GM19351 (cell line): Measurements from ENCODE around the gene PRAMEF8.
"Not testable (repeated sequence)": the region's sequence is repeated elsewhere in the genome, so short reads cannot be mapped to it uniquely, and the experiment has no call there.

Experiments
- ATAC-seq: cut with Tn5 transposase; IDR thresholded peaks from one replicate; pipeline ENCODE4 v1.9.1; 2021; ENCODE audit warnings: mild to moderate bottlenecking, moderate library complexity; ENCODE audit not compliant: unreplicated experiment

Gene PRAMEF8

DNA sequence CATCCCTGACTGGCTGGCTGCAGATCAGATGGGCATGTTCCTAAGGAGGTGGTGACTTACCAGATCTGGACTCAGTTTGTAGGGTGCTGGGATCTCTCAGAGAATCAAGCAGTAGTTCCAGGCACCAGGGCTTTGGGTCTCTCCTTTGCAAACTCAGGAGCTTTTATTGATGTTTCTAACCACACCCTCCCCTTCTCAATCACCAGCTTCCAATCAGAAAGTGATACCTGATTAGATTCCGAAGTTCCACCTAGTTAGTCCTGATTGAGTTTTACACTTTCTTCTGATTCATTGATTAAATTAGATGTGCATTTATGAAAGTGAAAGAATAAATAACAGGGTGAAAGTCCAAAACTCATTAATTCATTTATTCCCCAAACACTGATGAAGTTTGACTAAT is at the start of gene PRAMEF8:
Gene PRAMEF8 (minus strand): TSS at position 101 of the 400 bp plus-strand sequence. CDS start 1,046 bp downstream, outside the sequence.
- not testable (repeated sequence) for ATAC-seq

DNA sequence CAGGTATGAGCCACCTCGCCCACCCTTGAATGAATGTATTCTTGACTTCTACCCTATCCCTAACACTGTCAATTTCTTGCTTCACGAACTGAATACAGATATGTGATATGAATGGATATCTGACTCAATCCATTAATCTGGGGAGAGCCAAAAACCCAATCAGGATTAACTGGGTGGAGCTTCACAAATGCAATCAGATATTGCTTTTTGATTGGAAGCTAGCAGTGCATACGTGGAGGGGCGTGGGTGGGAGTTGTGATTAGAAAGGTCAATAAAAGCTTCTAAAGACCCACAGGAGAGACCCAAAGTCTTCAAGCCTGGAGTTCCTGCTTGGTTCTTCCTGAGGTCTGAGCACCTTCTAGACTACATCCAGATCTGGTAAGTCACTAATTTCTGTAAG is 30.3 kb upstream of the PRAMEF8 start, which contains the start of gene PRAMEF15:
Gene PRAMEF15 (plus strand): TSS at position 301 of the 400 bp plus-strand sequence. CDS start 2,827 bp downstream, outside the sequence.
- not testable (repeated sequence) for ATAC-seq

DNA sequence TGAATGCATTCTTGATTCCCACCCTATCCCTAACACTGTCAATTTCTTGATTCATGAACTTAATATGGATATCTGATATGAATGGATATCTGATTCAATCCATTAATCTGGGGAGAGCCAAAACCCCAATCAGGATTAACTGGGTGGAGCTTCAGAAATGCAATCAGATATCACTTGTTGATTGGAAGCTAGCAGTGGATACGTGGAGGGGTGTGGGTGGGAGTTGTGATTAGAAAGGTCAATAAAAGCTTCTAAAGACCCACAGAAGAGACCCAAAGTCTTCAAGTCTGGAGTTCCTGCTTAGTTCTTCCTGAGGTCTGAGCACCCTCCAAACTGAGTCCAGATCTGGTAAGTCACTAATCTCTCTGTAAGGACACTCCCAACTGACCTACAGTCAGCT is 18.3 kb upstream of the PRAMEF8 start, which contains the start of gene PRAMEF33:
Gene PRAMEF33 (plus strand): TSS at position 301 of the 400 bp plus-strand sequence. CDS start 2,416 bp downstream, outside the sequence.
- not testable (repeated sequence) for ATAC-seq

DNA sequence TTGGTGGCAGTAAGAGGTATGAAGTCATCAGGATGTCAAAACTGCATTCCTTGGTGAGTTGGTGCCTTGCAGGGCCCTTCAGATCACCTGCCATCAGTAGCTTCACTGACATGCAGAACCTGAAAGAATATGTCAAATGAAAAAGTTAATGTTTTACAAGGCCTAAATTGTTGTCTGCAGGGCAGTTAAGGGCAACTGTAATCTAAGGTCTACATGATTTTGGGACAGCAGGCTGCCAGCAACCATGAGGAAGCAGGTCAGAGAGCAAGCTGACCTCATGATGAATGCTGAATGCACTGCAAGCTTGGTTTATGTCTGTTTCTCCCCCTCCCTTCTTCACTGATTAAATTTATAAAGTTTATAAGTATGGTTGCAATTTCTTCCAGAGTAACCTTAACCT is 17.3 kb upstream of the PRAMEF8 start:
- ATAC-seq = not testable (repeated sequence)

DNA sequence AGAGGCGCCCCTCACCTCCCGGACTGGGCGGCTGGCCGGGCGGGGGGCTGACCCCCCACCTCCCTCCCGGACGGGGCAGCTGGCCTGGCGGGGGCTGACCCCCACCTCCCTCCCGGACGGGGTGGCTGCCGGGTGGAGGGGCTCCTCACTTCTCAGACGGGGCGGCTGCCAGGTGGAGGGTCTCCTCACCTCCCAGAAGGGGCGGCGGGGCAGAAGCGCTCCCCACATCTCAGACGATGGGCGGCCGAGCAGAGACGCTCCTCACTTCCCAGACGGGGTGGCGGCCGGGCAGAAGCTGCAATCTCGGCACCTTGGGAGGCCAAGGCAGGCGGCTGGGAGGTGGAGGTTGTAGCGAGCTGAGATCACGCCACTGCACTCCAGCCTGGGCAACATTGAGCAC is 13.8 kb upstream of the PRAMEF8 start:
- not testable (repeated sequence) for ATAC-seq

DNA sequence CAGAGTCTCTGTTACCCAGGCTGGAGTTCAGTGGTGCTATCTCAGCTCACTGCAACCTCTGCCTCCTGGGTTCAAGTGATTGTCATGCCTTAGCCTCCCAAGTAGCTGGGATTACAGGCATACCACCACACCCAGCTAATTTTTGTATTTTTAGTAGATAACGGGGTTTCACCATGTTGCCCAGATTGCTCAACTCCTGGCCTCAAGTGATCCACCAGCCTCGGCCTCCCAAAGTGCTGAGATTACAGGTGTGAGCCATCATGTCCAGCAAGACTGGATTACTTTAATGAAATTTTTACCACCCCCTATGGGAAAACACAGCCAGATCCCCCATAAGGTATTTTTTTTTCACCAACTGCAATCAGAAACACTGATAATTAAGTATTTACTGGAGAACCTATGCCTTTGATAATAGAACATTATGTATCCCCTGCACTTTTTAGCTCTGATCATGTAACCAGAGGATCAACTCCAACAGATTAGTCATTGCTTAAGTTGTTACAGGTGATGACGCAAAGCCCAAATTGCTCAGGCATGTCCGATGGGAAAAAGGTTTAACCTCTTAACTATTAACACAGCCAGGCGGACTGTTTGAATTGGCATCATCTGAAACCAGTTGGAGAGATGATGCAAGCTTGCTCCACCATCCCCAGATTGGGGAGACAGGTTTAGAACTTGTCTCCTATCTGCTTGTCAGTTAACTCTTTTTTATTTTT is 12.4 kb upstream of the PRAMEF8 start:
- not testable (repeated sequence) for ATAC-seq

DNA sequence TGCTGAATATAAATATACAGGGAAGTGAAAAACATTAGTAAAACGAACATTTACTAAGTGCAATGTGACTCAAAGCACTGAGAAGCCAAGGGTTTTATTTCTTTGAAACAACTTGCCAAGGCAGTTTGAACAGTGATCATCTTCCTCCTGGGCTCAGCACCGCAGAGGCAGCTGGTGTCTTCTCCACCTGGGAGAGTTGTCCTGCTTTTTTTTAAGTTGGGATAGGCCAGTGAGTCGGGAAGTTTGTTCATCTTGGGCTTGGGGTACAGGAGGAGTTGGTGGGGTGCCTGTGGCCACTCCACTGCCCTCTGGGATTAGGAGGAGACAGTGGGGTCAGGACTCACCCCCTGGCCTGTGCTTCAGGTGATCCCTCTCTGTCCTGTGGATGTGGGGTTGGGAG is 4.1 kb upstream of the PRAMEF8 start:
- not testable (repeated sequence) for ATAC-seq

DNA sequence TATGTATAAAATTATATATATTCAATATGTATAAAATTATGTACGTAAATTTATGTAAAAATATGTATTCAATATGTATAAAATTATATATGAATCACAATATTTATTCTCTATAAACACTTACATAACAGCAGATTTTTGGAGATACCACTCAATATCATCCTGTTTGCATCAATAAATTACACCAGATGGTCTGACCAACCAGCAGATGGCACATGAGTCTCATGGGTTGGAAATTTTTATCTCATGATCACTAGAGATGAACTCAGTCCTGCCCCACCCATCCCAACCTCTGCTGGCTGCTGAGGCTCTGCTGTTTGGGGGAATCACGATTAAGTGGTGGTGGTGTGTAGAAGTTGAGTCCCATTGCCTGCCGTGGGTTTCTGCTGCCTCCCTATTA is 5.3 kb downstream of the PRAMEF8 start:
- not testable (repeated sequence) for ATAC-seq

DNA sequence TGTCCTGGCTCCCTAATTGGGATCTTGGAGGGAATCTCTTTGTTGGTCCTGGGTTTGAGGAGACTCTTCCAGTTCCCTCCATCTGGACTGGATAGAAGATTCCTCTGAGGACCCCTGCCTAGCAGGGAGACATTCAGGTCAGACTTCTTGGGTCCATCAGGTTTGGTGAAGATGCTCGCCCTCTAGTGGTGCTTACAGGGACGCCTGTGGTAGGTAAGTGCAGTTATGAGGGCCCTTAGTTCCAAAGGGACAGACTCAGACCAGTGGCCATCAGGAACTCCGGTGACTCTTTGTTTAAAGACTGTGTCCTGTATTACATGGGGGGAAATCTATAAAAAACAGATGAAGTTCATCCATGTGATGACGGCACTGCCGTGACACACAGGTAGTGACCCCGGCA is 7.9 kb downstream of the PRAMEF8 start:
- not testable (repeated sequence) for ATAC-seq

DNA sequence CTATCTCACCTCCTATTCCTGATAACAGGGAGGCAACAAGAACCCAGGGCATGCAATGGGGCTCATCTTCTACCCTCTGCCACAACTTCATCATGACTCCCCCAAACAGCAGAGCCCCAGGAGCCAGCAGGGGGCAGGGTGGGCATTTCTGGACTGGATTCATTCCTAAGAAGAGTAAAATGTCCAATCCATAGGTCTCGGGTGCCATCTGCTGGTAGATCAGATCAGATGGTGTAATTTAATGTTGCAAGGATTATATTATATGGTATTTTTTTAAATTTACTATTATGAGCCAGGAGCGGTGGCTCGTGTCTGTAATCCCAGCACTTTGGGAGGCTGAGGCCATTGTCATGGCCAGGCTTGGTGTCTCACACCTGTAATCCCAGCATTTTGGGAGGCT is 19.8 kb downstream of the PRAMEF8 start:
- ATAC-seq = not testable (repeated sequence)

DNA sequence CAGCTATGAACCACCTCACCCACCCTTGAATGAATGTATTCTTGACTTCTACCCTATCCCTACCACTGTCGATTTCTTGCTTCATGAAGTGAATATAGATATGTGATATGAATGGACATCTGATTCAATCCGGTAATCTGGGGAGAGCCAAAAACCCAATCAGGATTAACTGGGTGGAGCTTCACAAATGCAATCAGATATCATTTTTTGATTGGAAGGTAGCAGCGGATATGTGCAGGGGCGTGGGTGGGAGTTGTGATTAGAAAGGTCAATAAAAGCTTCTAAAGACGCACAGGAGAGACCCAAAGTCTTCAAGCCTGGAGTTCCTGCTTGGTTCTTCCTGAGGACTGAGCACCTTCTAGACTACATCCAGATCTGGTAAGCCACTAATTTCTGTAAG is 31.0 kb downstream of the PRAMEF8 start, which contains the start of gene PRAMEF5:
Gene PRAMEF5 (plus strand): TSS at position 301 of the 400 bp plus-strand sequence. CDS start 5,071 bp downstream, outside the sequence.
- not testable (repeated sequence) for ATAC-seq

DNA sequence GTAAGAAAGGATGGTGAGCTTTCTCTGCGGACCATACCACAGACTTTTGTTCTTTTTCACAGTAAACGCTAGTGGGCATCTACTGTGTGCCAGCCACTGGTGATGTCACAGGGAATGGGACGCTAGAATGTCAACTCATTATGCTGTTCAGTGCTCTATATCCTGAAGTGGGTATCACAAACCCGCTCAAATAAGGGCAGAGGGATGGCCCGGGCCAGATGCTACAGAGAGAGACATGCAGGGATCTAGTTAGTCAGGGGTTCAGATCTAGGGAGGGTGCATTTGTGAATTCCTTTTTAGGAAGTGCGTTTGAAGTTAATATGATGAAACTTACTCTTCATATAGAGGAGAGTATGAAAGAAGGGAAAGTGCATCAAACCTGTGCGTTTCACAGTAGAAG is 37.8 kb downstream of the PRAMEF8 start:
- not testable (repeated sequence) for ATAC-seq

DNA sequence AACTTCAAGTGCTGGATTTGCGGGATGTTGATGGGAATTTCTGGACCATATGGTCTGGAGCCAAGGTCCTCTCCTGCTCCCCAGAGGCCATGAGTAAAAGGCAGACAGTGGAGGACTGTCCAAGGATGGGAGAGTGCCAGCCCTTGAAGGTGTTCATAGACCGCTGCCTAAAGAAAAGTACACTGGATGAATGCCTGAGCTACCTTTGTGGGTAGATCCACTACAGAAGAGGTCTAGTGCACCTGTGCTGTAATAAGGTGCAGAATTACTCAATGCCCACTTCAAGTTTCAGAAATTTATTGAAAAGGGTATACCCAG is 38.4 kb downstream of the PRAMEF8 start:
- not testable (repeated sequence) for ATAC-seq

DNA sequence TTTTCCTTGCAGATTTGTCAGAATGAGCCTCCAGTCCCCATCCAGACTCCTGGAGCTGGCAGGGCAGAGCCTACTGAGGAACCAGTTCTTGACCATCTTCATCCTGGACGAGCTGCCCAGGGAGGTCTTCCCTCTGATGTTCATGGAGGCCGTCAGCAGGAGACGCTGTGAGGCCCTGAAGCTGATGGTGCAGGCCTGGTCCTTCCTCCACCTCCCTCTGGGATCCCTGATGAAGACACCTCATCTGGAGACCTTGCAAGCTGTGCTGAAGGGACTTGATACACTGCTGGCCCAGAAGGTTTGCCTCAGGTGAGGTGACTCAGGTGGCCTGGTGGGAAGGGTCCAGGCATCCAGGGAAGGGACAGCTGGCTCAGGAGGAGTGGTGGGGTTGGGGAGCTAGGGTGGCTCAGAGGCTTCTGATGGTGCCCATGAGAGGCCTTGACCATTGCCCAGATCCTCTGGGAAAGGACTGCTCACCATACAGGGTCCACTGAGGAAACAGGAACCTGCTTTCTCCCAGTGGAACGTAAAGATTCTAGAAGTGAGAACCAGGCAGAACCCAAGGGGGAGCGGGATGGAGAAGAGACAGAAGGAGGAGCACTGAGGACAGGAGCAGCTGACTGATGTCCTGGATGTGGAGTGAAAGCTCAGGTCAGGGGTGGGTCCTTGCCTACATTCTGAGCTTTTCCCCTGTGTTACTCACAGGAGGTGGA is 38.9 kb downstream of the PRAMEF8 start:
- ATAC-seq = not testable (repeated sequence)

DNA sequence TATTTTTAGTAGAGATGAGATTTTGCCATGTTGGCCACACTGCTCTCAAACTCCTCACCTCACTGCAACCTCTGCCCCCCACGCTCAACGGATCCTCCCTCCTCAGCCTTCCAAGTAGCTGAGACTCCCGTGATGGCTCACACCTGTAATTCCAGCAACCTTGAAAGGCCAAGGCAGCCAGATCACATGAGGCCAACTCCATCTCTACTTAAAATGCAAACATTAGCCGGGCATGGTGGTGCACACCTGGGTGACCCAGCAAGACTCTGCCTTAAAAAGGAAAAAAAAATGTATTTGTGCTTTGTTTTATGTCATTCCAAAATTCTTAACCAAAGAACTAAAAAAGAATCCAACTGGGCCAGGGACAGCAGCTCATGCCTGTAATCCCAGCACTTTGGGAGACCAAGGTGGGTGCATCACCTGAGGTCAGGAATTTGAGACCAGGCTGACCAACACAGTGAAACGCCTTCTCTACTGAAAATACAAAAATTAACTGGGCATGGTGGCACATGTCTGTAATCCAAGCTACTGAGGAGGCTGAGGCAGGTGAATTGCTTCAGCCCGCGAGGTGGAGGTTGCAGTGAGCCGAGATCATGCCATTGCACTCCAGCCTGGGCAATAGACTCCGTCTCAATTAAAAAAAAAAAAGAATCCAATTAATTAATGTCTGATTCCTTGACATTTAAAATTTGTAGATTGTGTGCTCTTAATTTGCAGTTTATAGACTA is 41.2 kb downstream of the PRAMEF8 start:
- not testable (repeated sequence) for ATAC-seq

DNA sequence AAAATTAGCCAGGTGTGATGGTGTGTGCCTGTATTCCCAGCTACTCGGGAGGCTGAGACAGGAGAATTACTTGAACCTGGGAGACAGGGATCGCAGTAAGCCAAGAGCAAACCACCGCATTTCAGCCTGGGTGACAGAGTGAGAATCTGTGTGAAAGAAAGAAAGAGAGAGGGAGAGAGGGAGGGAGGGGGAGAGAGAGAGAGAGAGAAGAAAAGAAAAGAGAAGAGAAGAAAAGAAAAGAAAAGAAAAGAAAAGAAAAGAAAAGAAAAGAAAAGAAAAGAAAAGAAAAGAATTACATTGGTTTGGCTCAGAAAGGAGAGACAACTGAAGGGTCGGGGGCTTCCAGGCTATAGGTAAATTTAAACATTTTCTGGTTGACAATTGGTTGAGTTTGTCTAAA is 45.3 kb downstream of the PRAMEF8 start:
- ATAC-seq = not testable (repeated sequence)

DNA sequence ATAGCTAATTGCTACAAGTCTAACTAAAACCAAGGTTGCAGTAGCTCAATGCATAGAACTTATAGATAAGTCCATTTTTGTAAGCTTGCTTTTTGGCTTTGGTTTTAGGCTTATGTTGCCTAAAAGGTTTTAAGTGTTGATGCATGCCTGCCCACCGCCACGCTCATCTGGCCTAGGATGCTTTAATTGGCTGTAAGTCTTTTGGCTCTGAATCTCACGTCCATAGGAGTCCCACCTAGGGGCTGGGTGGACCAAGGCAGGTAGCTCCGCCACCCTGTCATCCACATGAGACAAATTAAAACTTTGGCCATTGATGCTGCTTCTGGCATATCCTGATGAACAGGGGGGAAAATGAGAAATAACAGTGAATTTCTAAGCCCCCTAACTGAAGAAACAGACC is 47.4 kb downstream of the PRAMEF8 start:
- ATAC-seq = not testable (repeated sequence)

DNA sequence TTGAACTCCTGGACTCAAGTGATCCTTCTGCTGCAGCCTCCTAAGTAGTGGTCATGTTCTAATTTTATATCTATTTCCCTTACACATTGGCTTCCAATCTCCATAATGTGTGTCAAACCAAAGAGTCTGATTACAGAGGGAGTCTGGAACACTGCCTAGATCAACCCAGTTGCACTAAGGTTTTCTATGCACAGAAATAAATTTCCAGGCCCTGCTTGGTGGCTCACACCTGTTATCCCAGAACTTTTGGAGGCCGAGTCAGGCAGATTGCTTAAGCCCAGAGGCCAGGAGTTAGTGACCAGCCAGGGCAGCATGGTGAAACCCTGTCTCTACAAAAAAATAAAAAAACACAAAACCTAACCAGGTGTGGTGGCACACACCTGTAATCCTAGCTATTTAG is 50.9 kb downstream of the PRAMEF8 start:
- not testable (repeated sequence) for ATAC-seq

DNA sequence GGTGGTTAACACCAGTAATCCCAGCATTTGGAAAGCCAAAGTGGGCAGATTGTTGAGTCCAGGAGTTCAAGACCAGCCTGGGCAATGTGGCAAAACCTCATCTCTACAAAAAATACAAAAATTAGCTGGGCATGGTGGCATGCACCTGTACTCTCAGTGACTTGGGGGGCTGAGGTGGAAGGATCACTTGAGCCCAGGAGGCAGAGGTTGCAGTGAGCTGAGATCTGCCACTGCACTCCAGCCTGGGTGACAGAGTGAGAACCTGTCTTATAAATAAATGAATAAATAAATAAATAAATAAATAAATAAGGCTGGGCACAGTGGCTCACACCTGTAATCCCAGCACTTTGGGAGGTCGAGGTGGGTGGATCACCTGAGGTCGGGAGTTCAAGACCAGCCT is 52.9 kb downstream of the PRAMEF8 start:
- ATAC-seq = not testable (repeated sequence)
